ENCODE measurements around the gene NEURL1. TPM values are rescaled to one million over a fixed set of nuclear protein-coding genes. Genes with fewer than 3 reads are reported as not detected.
A peak's percentile ranks its signal among the peaks of the same experiment; 100 is the strongest.

NEURL1 gene
- total RNA-seq, 6 experiments from 2014 or later, result 0.06 to 0.46 (median 0.27) TPM

DNA sequence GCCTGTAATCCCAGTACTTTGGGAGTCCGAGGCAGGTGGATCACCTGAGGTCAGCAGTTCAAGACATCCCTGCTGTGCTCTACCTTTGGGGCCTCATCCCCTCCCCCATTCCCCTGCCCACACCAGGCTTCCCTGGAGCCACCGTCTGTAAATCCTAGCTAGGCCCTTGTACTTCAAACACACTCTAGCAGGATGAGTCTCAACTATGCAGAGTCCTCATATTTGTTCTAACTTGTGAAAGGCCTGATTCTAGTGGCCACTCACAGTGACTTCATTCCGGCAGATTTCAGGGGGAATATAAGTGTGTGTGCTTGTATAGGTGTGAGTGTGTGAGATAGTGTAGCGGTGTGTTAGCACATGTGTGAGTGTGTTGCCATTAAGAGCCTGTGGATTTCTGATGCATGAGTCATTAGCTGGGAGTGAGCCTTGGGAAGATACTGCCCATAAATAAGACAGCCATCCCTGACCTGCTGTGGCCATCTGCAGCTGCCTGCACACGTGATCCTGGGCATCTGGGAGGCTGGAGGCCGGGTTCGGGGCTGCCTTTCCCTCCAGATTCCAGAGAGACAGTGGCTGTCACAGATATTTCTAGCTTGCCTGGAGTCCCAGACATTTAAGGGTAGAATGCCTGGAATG is 1.7 kb upstream of the NEURL1 start:
- Mint-ChIP-seq H3K27me3 (ENCODE audit: insufficient read depth) (peaks cover 24% of the 10 kb centered on the region), H3K27ac (peak overlapping the region; percentile 71), H3K4me1 (ENCODE audit: low read depth) (peaks cover 33% of the 10 kb centered on the region), H3K4me3 (peak overlapping the region; percentile 50), H3K36me3 (ENCODE audit: low read depth) (no peaks in the 10 kb centered on the region), H3K9me3 (no peaks in the 10 kb centered on the region)
- TF ChIP-seq, protein P1, sequence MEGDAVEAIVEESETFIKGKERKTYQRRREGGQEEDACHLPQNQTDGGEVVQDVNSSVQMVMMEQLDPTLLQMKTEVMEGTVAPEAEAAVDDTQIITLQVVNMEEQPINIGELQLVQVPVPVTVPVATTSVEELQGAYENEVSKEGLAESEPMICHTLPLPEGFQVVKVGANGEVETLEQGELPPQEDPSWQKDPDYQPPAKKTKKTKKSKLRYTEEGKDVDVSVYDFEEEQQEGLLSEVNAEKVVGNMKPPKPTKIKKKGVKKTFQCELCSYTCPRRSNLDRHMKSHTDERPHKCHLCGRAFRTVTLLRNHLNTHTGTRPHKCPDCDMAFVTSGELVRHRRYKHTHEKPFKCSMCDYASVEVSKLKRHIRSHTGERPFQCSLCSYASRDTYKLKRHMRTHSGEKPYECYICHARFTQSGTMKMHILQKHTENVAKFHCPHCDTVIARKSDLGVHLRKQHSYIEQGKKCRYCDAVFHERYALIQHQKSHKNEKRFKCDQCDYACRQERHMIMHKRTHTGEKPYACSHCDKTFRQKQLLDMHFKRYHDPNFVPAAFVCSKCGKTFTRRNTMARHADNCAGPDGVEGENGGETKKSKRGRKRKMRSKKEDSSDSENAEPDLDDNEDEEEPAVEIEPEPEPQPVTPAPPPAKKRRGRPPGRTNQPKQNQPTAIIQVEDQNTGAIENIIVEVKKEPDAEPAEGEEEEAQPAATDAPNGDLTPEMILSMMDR (IDR thresholded peaks at IDR 0.05), result no peak
- peak; percentile 95 for DNase-seq

DNA sequence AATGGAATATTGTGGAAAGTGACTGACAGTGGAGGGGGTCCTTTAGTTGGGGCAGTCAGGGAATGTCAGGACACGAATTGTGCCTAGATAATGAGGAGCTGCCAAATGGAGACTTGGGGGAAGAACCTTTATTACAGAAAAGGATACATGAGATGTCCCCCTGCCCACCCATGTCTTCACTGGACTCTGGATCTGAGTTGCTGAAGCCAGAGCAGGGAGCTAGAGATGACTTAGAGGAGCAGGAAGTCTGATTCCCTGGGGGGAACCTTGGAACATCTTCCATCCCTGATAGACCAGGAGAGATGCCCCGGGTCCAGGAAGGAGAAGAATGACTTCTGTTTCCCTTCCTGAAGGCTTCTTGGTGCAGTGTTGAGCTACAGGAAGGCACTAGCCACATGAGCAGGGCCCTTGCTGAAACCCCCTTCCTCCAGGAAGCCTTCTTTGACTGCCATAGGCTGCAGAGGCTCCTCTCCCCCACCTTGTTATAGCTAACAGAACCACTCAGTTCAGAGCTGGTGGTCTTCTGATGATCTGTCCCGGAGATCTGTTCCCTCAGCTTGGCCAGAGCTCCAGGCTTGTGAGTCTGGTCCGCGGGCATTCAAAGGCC is 747 bp upstream of the NEURL1 start:
- no peak for DNase-seq
- Mint-ChIP-seq H3K27ac (peak overlapping the region; percentile 71), H3K27me3 (ENCODE audit: insufficient read depth) (peaks cover 33% of the 10 kb centered on the region), H3K36me3 (ENCODE audit: low read depth) (no peaks in the 10 kb centered on the region), H3K9me3 (no peaks in the 10 kb centered on the region), H3K4me3 (peak overlapping the region; percentile 74), H3K4me1 (ENCODE audit: low read depth) (peaks cover 33% of the 10 kb centered on the region)
- TF ChIP-seq, protein P1 (IDR thresholded peaks at IDR 0.05), result no peak

DNA sequence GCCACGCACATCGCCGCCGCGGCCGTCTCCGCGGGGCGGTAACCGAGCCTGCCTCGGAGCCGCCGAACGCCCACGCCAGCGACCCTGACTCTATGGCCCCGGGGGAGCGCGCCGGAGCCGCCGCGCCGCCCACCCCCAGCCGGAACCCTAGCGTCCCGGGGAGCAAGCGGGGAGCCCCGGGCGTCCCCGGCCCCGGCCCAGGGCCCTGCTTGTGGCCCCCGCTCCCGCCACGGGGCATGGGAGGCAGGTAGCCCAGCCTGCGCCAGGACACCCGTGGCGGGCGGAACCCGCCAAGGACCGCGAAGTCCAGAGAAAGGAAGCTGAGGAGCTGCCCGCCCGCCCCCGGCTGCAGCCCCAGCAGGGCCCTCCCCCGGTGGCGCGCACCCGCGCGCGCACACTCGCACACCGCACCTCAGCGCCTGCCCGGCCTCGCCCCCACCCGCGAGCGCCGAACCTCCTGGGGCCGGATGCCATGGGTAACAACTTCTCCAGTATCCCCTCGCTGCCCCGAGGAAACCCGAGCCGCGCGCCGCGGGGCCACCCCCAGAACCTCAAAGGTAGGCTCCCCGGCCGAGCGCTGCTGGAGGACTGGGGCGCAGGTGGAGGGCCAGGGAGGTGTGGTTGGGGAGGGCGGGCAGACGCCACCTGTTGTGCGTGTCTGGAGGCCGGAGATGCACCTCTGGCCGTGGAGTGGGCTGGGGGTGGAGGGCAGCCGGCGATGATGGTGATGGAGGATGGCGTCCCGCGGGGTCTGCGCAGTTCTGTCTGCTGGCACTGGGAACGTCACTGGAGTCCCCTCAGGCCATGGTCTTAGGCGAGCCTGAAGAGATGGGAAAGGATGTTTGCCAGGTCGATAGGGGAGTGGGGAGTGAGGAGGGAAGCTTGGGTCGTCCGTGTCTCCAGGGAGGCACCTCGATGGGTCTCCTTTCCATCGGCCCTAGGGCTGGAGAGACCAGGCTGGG is 692 bp downstream of the NEURL1 start:
- no peak overlapping the region for H3K27ac Mint-ChIP-seq
- TF ChIP-seq, protein P1 (IDR thresholded peaks at IDR 0.05), result no peak
- no peaks in the 10 kb centered on the region for H3K9me3 Mint-ChIP-seq
- peak overlapping the region; percentile 67 for H3K4me3 Mint-ChIP-seq
- DNase-seq, result no peak
- peaks cover 33% of the 10 kb centered on the region for H3K4me1 Mint-ChIP-seq (ENCODE audit: low read depth)
- no peaks in the 10 kb centered on the region for H3K36me3 Mint-ChIP-seq (ENCODE audit: low read depth)
- peaks cover 45% of the 10 kb centered on the region for H3K27me3 Mint-ChIP-seq (ENCODE audit: insufficient read depth)

DNA sequence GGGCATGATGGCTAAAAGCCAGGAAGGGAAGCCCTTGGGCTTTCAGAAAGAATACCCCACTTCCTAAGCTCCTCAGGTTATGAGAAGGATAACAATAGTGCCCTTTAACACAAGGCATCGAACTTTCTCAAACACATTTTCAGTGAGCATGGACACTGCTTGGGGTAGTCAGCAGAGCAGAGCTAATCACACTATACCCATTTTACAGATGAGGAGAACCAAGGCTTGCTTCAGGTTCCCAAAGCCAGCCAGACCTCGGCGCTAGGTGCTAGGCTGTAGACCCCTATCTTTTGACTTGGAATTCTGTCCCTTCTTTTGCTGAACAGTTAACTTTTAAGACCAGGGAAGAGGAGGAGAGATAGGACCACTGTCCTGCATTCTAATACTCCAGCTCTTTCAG is 1.8 kb downstream of the NEURL1 start:
- no peak for DNase-seq
- H3K9me3 Mint-ChIP-seq, result no peaks in the 10 kb centered on the region
- H3K27ac Mint-ChIP-seq, result no peak overlapping the region
- H3K4me1 Mint-ChIP-seq (ENCODE audit: low read depth), result peaks cover 32% of the 10 kb centered on the region
- TF ChIP-seq, protein P1 (IDR thresholded peaks at IDR 0.05), result no peak
- no peaks in the 10 kb centered on the region for H3K36me3 Mint-ChIP-seq (ENCODE audit: low read depth)
- H3K4me3 Mint-ChIP-seq, result no peak overlapping the region
- H3K27me3 Mint-ChIP-seq (ENCODE audit: insufficient read depth), result peaks cover 55% of the 10 kb centered on the region

DNA sequence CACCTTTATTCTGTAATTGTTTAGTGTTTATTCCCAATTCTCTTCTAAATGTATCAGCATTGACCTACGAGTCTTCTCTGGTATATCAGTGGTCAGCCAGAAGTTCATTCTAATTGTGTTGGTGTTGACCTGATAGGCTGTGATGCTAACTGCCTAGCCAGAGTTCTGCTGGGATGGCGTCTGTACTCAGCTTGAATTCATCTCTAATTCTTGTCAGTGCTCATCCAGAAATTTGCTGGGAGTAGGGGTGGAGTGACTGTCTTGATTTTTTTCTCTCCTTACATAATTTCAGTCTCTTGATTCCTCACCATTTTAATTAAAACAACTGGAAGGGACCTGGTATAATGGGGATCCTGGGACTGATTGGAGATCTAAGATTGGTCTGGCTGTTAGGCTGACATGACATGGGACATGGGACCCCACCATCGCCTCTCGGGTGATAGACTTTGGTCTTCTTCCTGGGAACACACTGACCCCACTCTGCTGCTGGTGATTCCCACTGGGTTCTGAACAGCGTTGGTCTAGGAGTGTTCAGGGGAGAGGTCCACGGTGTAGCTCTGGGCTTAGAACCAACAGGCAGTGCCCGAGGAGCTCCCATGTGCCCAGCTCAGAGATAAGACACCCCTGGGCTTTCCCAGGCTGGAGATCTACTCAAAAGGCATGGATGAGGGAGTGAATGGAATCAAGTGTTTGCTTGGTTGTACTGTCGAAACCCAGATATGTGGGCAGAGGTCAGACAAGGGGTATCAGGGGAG is 3.8 kb downstream of the NEURL1 start:
- TF ChIP-seq, protein P1 (IDR thresholded peaks at IDR 0.05), result no peak
- Mint-ChIP-seq H3K36me3 (ENCODE audit: low read depth) (no peaks in the 10 kb centered on the region), H3K9me3 (no peaks in the 10 kb centered on the region), H3K27me3 (ENCODE audit: insufficient read depth) (peaks cover 58% of the 10 kb centered on the region), H3K27ac (no peak overlapping the region), H3K4me3 (no peak overlapping the region), H3K4me1 (ENCODE audit: low read depth) (peaks cover 12% of the 10 kb centered on the region)
- no peak for DNase-seq
